Esophagus muscularis mucosa (tissue), 4 donors: Measurements from ENCODE around the gene PRKAG2. TPM values are rescaled to one million over a fixed set of nuclear protein-coding genes. Genes with fewer than 3 reads are reported as not detected.
A peak's percentile ranks its signal among the peaks of the same experiment; 100 is the strongest.

Experiments used
- DNase-seq: peaks from one replicate; pipeline ENCODE4 v3.0.0-alpha.2; 2017; ENCODE audit errors: extremely low spot score
- H3K27ac ChIP-seq, 4 donors: fragments of 200-600 bp; sonication (generic); replicated peaks in 1 of 4; 1 replicate in 3 of 4; 2 replicates in 1 of 4; pipeline ENCODE4 v1.5.1; 2016 to 2019; ENCODE audit warnings: mild to moderate bottlenecking in 1 of 4
- H3K27me3 ChIP-seq, 4 donors: fragments of 200-600 bp; sonication (generic); one replicate each; pipeline versions ENCODE4 v1.5.1 to v1.6.0; 2016 to 2019
- H3K36me3 ChIP-seq, 4 donors: fragments of 200-600 bp; sonication (generic); one replicate each; pipeline ENCODE4 v1.5.1; 2016 to 2019
- H3K4me1 ChIP-seq, 4 donors: fragments of 200-600 bp; sonication (generic); one replicate each; pipeline ENCODE4 v1.5.1; 2016 to 2019
- H3K4me3 ChIP-seq, 4 donors: fragments of 200-600 bp; sonication (generic); 1 replicate in 2 of 4; 2 replicates in 2 of 4; pipeline ENCODE4 v1.5.1; 2016 to 2019; ENCODE audit warnings: mild to moderate bottlenecking in 4 of 4, moderate library complexity in 1 of 4
- H3K9me3 ChIP-seq, 4 donors: fragments of 200-600 bp; sonication (generic); 1 replicate in 3 of 4; 2 replicates in 1 of 4; pipeline ENCODE4 v1.5.1; 2016 to 2019
- EP300 ChIP-seq: sonication (generic); formaldehyde crosslinking; IDR thresholded peaks from one replicate; pipeline ENCODE4 v1.6.1; 2017; ENCODE audit warnings: antibody characterized with exemption
- POLR2A ChIP-seq: fragments of 450-650 bp; IDR thresholded peaks from one replicate; pipeline ENCODE4 v1.6.1; 2017; ENCODE audit warnings: antibody characterized with exemption, moderate library complexity, mild to moderate bottlenecking, low read depth
- POLR2AphosphoS5 ChIP-seq, 2 donors: sonication (generic); formaldehyde crosslinking; IDR thresholded peaks; one replicate each; pipeline ENCODE4 v1.6.1; 2017; ENCODE audit warnings: antibody characterized with exemption in 2 of 2
- WGBS: methylation state at CpG from one replicate; pipeline ENCODE4 v1.1.5; 2018; 5-methylcytosine and 5-hydroxymethylcytosine counted together
- intact Hi-C: fragments of 100-400 bp; cut with DNase I; formaldehyde crosslinking; loops from one replicate; pipeline ENCODE4 v1.15.1; 2023
- total RNA-seq, 4 donors: library from RNA; depleted of rRNA; stranded (reverse); fragments of >200 nt; gene quantifications; one replicate each; pipeline versions ENCODE4 v1.1.0 to v1.2.1, GENCODE V29; 2016
- TF ChIP-seq, protein P1 (sequence below), 3 experiments: fragments of 200-600 bp in 2 of 3; fragments of 450-650 bp in 1 of 3; sonication (generic) in 2 of 3; IDR thresholded peaks; one replicate each; pipeline ENCODE4 v1.5.1; 2017 to 2019; ENCODE audit warnings: antibody characterized with exemption in 3 of 3, mild to moderate bottlenecking in 2 of 3, moderate library complexity in 1 of 3

Gene PRKAG2
- total RNA-seq, 4 donors from 2014 or later: 51.3 to 97.2 (median 77.5) TPM

DNA sequence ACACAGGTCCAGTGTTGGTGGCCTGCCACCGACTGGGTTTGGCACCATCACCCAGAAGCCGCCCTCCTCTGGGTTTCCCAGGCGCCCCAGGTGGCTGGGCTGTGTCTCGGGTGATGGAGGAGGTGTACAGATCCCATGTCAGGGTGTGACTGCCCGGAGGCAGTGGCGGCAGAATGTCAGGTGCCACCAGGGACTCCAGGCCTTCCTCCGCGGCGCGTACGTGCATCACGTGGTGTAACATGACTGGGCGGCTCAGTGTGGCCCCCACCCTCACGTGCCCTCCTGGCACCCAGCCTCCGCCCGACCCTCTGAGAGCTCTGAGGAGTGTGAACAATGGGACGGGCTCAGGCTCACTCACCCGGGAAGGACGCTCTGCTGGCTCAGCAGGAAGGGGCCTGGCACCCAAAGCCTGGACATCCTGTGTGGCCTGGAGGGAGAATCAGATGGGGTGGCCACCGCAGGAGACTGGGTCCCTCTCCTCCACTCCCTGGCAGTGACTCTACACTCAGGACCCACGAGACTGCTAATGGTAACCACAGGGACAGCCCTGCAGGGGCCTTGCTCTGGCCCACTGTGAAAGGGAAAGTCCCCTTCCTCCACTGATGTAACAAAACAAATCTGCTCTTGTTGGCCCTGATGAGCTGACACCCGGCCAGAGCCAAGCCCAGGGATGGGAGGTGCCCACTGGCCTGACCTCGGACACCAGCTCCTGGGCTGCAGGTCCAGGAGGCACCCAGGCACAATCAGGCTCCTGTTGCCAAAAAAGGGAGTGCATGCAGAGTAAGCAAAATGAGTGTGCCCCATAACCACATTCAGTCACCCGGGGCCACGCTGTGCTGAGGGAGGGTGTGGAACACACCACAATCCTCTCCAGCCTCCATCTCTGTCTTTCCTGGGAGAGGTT, 164.8 kb downstream of the PRKAG2 start:
- no peak for DNase-seq
- Histone ChIP-seq H3K9me3 (no peaks in the 10 kb centered on the region), H3K4me1 (peaks cover 23 to 30% (median 26%) of the 10 kb centered on the region in 4 donors), H3K36me3 (no peaks in the 10 kb centered on the region), H3K27ac (peak overlapping the region in 3 of 4 donors; percentile 34 to 51 (median 40)), H3K27me3 (no peaks in the 10 kb centered on the region), H3K4me3 (no peak overlapping the region)
- 82% methylated on average over 14 of the region's 25 CpGs for WGBS
- intact Hi-C loops: no loop called here
- TF ChIP-seq, protein P1, sequence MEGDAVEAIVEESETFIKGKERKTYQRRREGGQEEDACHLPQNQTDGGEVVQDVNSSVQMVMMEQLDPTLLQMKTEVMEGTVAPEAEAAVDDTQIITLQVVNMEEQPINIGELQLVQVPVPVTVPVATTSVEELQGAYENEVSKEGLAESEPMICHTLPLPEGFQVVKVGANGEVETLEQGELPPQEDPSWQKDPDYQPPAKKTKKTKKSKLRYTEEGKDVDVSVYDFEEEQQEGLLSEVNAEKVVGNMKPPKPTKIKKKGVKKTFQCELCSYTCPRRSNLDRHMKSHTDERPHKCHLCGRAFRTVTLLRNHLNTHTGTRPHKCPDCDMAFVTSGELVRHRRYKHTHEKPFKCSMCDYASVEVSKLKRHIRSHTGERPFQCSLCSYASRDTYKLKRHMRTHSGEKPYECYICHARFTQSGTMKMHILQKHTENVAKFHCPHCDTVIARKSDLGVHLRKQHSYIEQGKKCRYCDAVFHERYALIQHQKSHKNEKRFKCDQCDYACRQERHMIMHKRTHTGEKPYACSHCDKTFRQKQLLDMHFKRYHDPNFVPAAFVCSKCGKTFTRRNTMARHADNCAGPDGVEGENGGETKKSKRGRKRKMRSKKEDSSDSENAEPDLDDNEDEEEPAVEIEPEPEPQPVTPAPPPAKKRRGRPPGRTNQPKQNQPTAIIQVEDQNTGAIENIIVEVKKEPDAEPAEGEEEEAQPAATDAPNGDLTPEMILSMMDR (IDR thresholded peaks at IDR 0.05): no peak
- TF ChIP-seq POLR2AphosphoS5 (IDR thresholded peaks at IDR 0.05): no peak
- TF ChIP-seq EP300: no peak
- TF ChIP-seq POLR2A: no peak

DNA sequence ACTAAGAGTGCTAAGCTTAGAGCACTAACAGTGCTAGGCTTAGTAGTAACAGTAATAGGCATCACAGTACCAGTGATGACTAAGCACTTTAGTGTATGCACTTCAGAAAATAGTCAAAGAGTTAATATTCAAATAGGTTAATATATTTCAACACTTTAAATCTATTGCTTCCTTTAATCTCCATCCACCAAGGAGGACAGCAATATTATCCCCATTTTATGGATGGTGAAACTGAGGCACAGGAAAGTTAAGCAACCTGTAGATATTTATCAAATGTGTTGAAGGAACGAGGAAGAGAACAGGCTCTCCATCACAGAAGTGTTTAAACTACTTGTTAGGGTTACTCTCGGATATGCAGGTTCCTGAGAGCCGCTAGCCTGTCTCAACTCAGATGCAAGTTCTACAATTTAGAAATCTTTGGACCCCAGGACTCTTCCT, 165.5 kb downstream of the PRKAG2 start:
- no peaks in the 10 kb centered on the region for H3K27me3 ChIP-seq

DNA sequence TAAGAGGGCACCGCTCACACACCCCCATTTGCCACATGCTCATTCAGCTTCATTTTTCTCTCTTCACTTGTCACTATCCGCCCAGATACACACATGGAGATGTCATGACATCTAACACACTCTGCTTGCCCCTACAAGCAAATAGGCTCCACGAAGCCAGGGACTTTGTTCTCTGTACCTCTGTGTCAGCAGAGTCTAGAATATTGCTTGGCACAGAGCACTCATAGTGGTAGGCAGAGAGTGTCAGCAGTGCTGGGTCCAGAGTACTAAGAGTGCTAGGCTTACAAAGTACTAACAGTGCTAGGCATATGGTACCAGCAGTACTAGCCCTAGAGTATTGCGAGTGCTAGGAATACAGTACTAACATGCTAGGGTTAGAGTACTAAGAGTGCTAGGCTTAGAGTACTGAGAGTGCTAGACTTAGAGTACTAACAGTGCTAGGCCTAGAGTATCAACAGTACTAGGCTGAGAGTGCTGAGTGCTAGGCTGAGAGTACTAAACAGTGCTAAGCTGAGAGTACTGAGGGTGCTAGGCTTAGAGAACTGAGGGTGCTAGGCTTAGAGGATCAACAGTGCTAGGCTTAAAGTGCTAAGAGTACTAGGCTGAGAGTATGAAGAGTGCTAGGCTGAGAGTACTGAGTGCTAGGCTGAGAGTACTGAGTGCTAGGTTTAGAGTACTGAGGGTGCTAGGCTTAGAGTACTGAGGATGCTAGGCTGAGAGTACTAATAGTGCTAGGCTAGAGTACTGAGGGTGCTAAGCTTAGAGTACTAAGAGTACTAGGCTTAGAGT, 166.1 kb downstream of the PRKAG2 start:
- no peak overlapping the region for H3K4me3 ChIP-seq
- no peaks in the 10 kb centered on the region for H3K36me3 ChIP-seq
- no peak for DNase-seq
- WGBS: 95% methylated on average over 4 of the region's 4 CpGs
- no peaks in the 10 kb centered on the region for H3K27me3 ChIP-seq
- no peak for TF ChIP-seq POLR2A
- no peak for TF ChIP-seq EP300
- no peak for TF ChIP-seq POLR2AphosphoS5 (IDR thresholded peaks at IDR 0.05)
- TF ChIP-seq, protein P1 (IDR thresholded peaks at IDR 0.05): no peak
- no peak overlapping the region for H3K27ac ChIP-seq
- intact Hi-C loops: no loop called here
- H3K4me1 ChIP-seq: peaks cover 16 to 28% (median 26%) of the 10 kb centered on the region in 4 donors
- no peaks in the 10 kb centered on the region for H3K9me3 ChIP-seq

More for the DNA sequence above, 165.5 kb downstream of the PRKAG2 start:
- no peaks in the 10 kb centered on the region for H3K36me3 ChIP-seq
- H3K9me3 ChIP-seq: no peaks in the 10 kb centered on the region
- TF ChIP-seq, protein P1 (IDR thresholded peaks at IDR 0.05): no peak
- no peak for TF ChIP-seq POLR2A
- no peak for TF ChIP-seq EP300
- TF ChIP-seq POLR2AphosphoS5 (IDR thresholded peaks at IDR 0.05): no peak
- intact Hi-C loops: no loop called here
- peaks cover 22 to 27% (median 26%) of the 10 kb centered on the region in 4 donors for H3K4me1 ChIP-seq
- 99% methylated on average over 3 of the region's 3 CpGs for WGBS
- no peak for DNase-seq
- H3K4me3 ChIP-seq: no peak overlapping the region
- no peak overlapping the region for H3K27ac ChIP-seq

DNA sequence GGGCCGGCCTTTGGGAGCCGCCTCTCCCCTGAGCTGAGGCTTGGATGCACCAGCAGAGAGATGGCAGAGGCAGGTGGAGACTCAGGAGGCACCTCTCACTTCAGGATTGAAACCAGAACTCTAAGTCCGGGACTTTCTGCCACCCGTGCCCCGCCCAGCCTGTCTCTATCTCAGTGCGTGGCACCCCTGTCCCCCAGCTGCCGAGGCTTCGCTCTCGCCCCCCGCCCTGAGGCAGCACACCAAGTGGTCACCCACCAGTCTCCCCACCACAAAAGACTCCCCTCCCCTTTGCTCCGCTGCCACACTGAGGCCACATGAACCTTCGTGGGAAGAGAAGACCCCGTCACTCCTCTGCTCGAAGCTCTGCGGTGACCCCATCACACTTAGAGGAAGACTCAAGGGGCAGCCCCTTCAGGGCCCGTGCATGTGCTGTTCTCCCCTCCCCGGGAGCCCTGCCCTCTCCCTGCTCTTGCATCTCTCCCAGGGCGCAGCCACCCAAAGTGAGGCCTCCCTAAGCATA, 166.7 kb downstream of the PRKAG2 start:
- Histone ChIP-seq H3K9me3 (no peaks in the 10 kb centered on the region), H3K27ac (no peak overlapping the region), H3K27me3 (no peaks in the 10 kb centered on the region), H3K4me3 (no peak overlapping the region), H3K4me1 (peaks cover 14 to 29% (median 28%) of the 10 kb centered on the region in 4 donors), H3K36me3 (no peaks in the 10 kb centered on the region)
- TF ChIP-seq EP300 (no peak), POLR2A (no peak), POLR2AphosphoS5 (IDR thresholded peaks at IDR 0.05) (no peak)
- TF ChIP-seq, protein P1 (IDR thresholded peaks at IDR 0.05): no peak
- intact Hi-C loops: no loop called here
- no peak for DNase-seq
- 95% methylated on average over 17 of the region's 18 CpGs for WGBS
